ENCODE results near the gene TRIP12.

Gene TRIP12

DNA sequence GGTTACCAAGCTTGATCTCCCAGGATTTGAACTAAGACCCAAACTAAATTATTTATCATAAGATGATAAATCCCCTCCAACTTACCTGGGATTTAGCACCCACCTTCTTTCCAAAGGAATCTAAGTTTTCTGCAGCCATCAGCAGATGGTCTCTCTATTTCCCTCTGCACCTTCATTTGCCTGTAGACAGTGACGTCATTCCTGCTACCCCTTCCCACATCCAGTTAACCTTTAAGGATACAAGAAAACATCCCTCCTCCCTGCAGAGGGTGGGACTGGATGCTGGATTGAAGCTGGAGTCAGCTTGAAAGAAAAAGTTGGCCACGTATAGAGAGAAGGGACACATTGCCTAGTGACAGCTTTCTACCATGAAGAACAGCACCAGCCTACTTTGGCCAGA, 203.8 kb downstream of the TRIP12 start:
- Histone ChIP-seq H3K4me1 (ENCODE audit: control insufficient read depth, low read length) (peaks cover 16% of the 10 kb centered on the region), H3K4me2 (ENCODE audit: low read length) (no peak overlapping the region), H4K20me1 (ENCODE audit: control insufficient read depth, insufficient read depth, low read depth, low read length) (no peaks in the 10 kb centered on the region), H3K9me3 (ENCODE audit: control insufficient read depth, insufficient read depth, low read length) (no peaks in the 10 kb centered on the region), H3K9me2 (replicated peaks; ENCODE audit: control insufficient read depth, low read length) (no peaks in the 10 kb centered on the region), H3K27ac (ENCODE audit: low read depth, low read length) (no peak overlapping the region), H3F3A (ENCODE audit: control insufficient read depth, insufficient read depth) (no peaks in the 10 kb centered on the region; the same call in 1 of the 2 replicates), H3K4me3 (ENCODE audit: low read length) (no peak overlapping the region), H3K79me2 (ENCODE audit: control insufficient read depth, low read length) (no peaks in the 10 kb centered on the region), H3K27me3 (ENCODE audit: control insufficient read depth, low read length) (peaks cover 49% of the 10 kb centered on the region), H3K36me3 (ENCODE audit: control insufficient read depth, low read length) (no peaks in the 10 kb centered on the region)
- TF ChIP-seq EZH2phosphoT487 (IDR thresholded peaks at IDR 0.05; ENCODE audit: borderline replicate concordance, low read length): no peak
- TF ChIP-seq, protein P1, sequence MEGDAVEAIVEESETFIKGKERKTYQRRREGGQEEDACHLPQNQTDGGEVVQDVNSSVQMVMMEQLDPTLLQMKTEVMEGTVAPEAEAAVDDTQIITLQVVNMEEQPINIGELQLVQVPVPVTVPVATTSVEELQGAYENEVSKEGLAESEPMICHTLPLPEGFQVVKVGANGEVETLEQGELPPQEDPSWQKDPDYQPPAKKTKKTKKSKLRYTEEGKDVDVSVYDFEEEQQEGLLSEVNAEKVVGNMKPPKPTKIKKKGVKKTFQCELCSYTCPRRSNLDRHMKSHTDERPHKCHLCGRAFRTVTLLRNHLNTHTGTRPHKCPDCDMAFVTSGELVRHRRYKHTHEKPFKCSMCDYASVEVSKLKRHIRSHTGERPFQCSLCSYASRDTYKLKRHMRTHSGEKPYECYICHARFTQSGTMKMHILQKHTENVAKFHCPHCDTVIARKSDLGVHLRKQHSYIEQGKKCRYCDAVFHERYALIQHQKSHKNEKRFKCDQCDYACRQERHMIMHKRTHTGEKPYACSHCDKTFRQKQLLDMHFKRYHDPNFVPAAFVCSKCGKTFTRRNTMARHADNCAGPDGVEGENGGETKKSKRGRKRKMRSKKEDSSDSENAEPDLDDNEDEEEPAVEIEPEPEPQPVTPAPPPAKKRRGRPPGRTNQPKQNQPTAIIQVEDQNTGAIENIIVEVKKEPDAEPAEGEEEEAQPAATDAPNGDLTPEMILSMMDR (IDR thresholded peaks at IDR 0.05; ENCODE audit: low read depth, low read length, poor library complexity, severe bottlenecking): no peak

DNA sequence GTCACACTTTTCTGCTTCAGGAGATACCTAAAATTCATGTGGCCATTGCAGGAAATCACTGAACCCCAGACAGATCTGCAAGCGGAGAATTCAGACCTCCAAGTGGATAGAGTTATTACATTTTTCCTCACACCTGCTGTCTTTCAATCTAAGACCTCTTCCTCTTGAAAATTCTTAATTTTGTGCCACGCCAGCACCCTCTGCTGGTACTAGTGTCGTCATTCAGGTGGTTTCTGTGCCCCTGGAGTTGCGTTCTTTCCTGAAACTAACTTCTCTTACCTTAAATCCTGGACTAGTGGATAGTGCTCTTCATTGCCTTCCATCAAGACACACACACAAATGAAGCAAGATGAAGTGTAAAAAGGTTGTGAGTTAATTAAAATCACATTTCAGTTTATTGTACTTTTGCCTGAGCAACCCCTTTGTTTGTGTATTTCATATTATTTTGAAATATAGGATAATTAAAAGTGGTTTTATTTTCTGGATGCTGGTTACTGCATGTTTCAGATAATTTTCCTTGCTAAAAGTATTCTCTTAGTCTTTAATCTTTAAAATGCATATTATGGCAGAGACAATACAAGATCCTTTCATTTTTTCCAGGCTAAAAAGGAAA, 205.8 kb downstream of the TRIP12 start:
- no peaks in the 10 kb centered on the region for H3K36me3 ChIP-seq (ENCODE audit: control insufficient read depth, low read length)
- H3K27ac ChIP-seq (ENCODE audit: low read depth, low read length): no peak overlapping the region
- peaks cover 16% of the 10 kb centered on the region for H3K4me1 ChIP-seq (ENCODE audit: control insufficient read depth, low read length)
- H4K20me1 ChIP-seq (ENCODE audit: control insufficient read depth, insufficient read depth, low read depth, low read length): no peaks in the 10 kb centered on the region
- no peak for TF ChIP-seq EZH2phosphoT487 (IDR thresholded peaks at IDR 0.05; ENCODE audit: borderline replicate concordance, low read length)
- TF ChIP-seq, protein P1 (IDR thresholded peaks at IDR 0.05; ENCODE audit: low read depth, low read length, poor library complexity, severe bottlenecking): peak; percentile 73
- no peaks in the 10 kb centered on the region for H3K9me3 ChIP-seq (ENCODE audit: control insufficient read depth, insufficient read depth, low read length)
- H3K79me2 ChIP-seq (ENCODE audit: control insufficient read depth, low read length): no peaks in the 10 kb centered on the region
- peak overlapping the region; percentile 27; the same call in 1 of the 2 replicates for H3K4me2 ChIP-seq (ENCODE audit: low read length)
- no peaks in the 10 kb centered on the region; the same call in 1 of the 2 replicates for H3F3A ChIP-seq (ENCODE audit: control insufficient read depth, insufficient read depth)
- no peaks in the 10 kb centered on the region for H3K9me2 ChIP-seq (replicated peaks; ENCODE audit: control insufficient read depth, low read length)
- peaks cover 70% of the 10 kb centered on the region for H3K27me3 ChIP-seq (ENCODE audit: control insufficient read depth, low read length)
- H3K4me3 ChIP-seq (ENCODE audit: low read length): no peak overlapping the region

DNA sequence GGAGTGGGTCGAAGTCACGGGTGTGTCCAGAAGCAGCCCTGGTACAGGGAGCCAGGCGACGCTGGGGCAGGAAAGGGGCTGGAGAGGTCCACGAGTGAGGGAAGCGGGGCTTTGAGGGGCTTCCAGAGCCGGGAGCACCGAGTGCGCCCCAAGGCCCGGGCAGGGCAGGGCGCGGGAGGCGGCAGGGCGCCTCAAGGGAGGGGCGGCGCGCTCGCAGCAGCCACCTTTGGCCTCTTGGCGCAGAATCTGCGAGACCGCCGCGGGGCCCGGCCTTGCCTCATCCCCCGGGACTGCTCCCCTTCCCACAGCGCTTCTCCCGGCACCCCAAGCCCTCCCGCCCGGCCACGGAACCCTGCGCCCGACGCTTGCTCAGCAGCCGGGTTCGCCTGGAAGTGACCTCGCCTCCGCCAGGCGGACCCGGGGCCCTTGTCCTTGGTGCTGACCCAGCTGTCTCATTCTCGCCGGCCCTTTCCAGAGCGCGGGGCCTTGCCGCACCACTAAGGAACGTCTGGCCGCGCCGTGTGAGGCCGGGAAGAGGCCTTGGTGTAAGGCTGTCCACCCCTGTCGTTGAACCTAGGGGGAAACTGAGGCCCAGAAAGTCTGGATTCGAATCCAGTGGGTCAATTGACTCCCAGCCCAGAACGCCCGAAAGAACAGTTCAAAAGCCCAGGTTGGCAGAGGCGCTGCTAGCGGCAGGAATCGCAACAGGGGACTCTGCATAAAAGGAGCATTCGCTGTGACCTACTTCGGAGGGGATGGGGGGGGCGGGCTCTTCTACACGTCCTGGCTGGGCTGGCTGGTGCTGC, 206.9 kb downstream of the TRIP12 start:
- no peaks in the 10 kb centered on the region for H3K9me3 ChIP-seq (ENCODE audit: control insufficient read depth, insufficient read depth, low read length)
- H3K4me2 ChIP-seq (ENCODE audit: low read length): peak overlapping the region; percentile 73
- peaks cover 78% of the 10 kb centered on the region for H3K27me3 ChIP-seq (ENCODE audit: control insufficient read depth, low read length)
- H3F3A ChIP-seq (ENCODE audit: control insufficient read depth, insufficient read depth): no peaks in the 10 kb centered on the region; the same call in 1 of the 2 replicates
- no peaks in the 10 kb centered on the region for H3K79me2 ChIP-seq (ENCODE audit: control insufficient read depth, low read length)
- H3K4me1 ChIP-seq (ENCODE audit: control insufficient read depth, low read length): peaks cover 16% of the 10 kb centered on the region
- no peak for TF ChIP-seq EZH2phosphoT487 (IDR thresholded peaks at IDR 0.05; ENCODE audit: borderline replicate concordance, low read length)
- TF ChIP-seq, protein P1 (IDR thresholded peaks at IDR 0.05; ENCODE audit: low read depth, low read length, poor library complexity, severe bottlenecking): no peak
- no peak overlapping the region for H3K27ac ChIP-seq (ENCODE audit: low read depth, low read length)
- peak overlapping the region; percentile 64 for H3K4me3 ChIP-seq (ENCODE audit: low read length)
- H3K36me3 ChIP-seq (ENCODE audit: control insufficient read depth, low read length): no peaks in the 10 kb centered on the region
- no peaks in the 10 kb centered on the region for H3K9me2 ChIP-seq (replicated peaks; ENCODE audit: control insufficient read depth, low read length)
- no peaks in the 10 kb centered on the region for H4K20me1 ChIP-seq (ENCODE audit: control insufficient read depth, insufficient read depth, low read depth, low read length)
